GM19043 (cell line): Measurements from ENCODE around the gene TCTA.

ENCODE experiments used
- ATAC-seq: cut with Tn5 transposase; IDR thresholded peaks from one replicate; pipeline ENCODE4 v1.9.1; 2021; ENCODE audit warnings: low read depth; ENCODE audit not compliant: unreplicated experiment

The TCTA gene

DNA sequence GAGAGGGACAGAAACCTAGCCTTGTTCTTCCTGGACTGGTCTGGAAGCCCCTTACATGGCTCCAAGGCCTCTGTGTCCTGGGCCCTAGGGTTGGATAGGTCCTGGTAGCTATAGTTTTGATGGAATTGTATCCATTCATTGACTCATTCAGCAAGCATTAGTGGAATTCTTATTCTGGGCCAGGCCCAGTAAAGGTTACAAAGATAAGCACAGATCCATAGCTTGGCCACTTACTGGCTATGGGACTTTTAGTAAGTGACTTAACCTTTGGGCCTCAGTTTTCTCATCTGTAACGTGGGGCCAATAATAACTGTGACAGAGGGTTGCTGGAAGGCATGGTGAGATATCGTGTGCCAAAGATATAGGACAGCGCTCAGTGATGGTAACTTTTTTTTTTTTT, 44.2 kb downstream of the TCTA start:
- ATAC-seq, result no peak

DNA sequence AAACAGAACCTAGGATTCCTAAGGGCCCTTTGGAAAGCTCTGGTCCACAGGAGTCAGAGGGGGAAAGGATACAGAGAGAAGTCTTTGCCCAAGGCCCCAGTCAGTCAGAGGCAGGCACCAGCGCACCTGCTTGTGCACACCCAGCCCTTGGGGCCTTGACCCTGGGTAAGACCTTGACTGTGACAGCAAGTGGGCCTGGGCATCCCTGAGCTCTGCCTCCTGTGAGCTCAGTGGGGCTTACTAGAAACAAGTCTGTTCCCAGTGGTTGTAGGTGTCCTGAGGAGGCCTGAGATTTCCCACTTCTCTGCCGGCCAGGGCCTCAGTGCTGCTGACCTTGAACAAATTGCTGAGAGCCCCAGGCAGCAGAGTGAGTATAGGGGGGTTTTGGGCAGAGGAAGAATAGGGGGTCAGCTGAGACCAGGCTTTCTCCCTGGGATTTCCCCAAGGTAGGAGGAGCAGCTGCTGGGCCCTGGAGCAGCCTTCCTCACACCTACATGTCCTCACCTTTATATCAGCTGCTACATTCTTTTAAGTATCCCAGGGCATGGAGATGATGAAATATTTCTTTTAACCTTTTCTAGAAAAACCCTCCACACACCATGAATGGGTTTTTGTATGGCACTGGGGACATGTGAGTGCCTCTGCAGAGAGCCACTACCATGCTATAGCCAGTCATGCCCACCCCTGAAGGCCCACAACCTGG, 48.1 kb downstream of the TCTA start:
- no peak for ATAC-seq

- no peak for ATAC-seq
These were observed 48.7 kb downstream of the TCTA start for GRCh38 chr3:49460956-49461355.

DNA sequence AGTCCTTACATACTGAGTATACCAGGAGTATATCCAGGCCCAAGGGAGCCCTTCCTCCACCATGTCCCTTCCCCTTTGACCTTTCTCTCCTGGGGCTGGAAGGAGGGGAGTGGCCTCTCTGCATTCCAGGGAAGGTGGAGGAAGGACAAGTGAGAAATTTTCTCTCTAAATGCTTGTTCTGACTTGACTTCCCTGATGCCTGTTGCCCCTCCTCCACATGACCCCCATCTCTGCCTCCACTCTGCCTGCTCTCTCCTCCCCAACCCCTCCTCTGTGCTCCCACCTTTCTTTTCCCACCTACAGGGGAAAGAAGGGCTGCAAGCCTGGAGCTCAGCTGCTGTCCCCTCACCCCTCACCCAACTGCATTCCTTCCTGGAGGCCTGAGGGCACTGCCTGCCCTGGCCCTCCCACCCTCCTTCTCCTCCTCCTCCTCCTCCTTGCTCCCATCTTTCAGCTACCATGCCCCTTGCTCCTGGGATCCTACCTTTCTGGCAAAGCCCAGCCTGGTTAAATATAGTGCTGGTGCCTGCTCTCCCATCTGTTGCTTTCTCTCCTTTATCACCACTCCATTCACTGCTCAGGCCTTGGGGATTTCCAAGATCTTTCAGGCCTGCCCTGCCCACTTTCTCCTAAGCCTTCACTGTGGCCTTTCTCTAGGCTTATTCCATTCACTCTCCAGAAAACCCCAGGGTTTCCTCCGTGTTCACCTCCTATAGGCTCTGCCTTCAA, 49.4 kb downstream of the TCTA start:
- ATAC-seq, result no peak

DNA sequence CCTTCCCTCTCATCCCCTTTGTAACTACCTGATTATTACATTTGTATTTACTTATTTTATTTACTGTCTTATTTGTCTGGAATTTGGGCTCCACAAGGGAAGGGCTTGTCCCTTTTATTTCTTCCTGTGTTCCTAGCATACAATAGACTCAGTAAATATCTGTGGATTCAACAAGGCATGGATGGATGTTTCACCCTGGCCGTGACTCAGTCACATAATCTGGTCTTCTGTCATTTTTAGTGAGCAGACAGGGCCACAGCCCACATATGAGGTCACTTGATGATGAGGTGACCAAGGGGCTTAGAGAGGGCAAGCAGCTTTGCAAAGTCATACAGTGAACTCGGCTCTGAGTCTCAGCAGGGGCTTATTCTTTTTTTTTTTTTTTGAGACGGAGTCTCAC, 50.0 kb downstream of the TCTA start:
- no peak for ATAC-seq

GRCh38 chr3:49465270-49466034, 53.2 kb downstream of the TCTA start:
- no peak for ATAC-seq
